GM12864 (cell line): ENCODE data around the gene POLR2C.
A peak's percentile ranks its signal among the peaks of the same experiment; 100 is the strongest.

Source experiments
- DNase-seq: peaks from one replicate; pipeline ENCODE4 v3.0.0-alpha.2; 2011; ENCODE audit warnings: low read depth
- H3K4me3 ChIP-seq: 2 replicates; pipeline ENCODE4 v1.5.1; 2011; ENCODE audit warnings: mild to moderate bottlenecking, low read depth, low read length, control low read depth
- CTCF ChIP-seq: IDR thresholded peaks from 2 replicates; pipeline ENCODE4 v1.5.1; 2011; ENCODE audit warnings: low read depth, mild to moderate bottlenecking, moderate library complexity, low read length, control low read depth, inconsistent platforms; ENCODE audit errors: missing control alignments

Gene POLR2C

GRCh38 chr16:57484515-57485005, 22.1 kb downstream of the POLR2C start:
- no peak for DNase-seq
- no peak overlapping the region for H3K4me3 ChIP-seq
- TF ChIP-seq CTCF: no peak

GRCh38 chr16:57485091-57485915, 22.8 kb downstream of the POLR2C start:
- TF ChIP-seq CTCF: no peak
- no peak for DNase-seq
- no peak overlapping the region for H3K4me3 ChIP-seq

GRCh38 chr16:57485916-57486857, 23.7 kb downstream of the POLR2C start, which contains the start of gene DOK4:
Gene DOK4 (minus strand): TSS chr16:57486493. CDS start chr16:57479507, 6,986 bp downstream.
- no peak for DNase-seq
- H3K4me3 ChIP-seq: peak within 1 kb of the TSS; percentile 54
- no peak for TF ChIP-seq CTCF

GRCh38 chr16:57486858-57487834, 24.7 kb downstream of the POLR2C start:
- no peak for DNase-seq
- TF ChIP-seq CTCF: no peak
- H3K4me3 ChIP-seq: peak overlapping the region; percentile 17

GRCh38 chr16:57489229-57489628, 26.8 kb downstream of the POLR2C start:
- H3K4me3 ChIP-seq: no peak overlapping the region
- DNase-seq: no peak
- no peak for TF ChIP-seq CTCF

GRCh38 chr16:57493767-57494166, 31.3 kb downstream of the POLR2C start:
- TF ChIP-seq CTCF: no peak
- no peak for DNase-seq

More at GRCh38 chr16:57493767-57494166, 31.3 kb downstream of the POLR2C start:
- no peak overlapping the region for H3K4me3 ChIP-seq
